ENCODE results near the gene DMXL1.
"Not testable (repeated sequence)": the region's sequence is repeated elsewhere in the genome, so short reads cannot be mapped to it uniquely, and the experiment has no call there.

Gene DMXL1

GRCh38 chr5:119088438-119088837, 17.6 kb downstream of the DMXL1 start:
- H3K4me3 ChIP-seq (ENCODE audit: low read length), result no peak overlapping the region
- no peak for TF ChIP-seq CTCF (conservative IDR thresholded peaks at IDR 0.05; ENCODE audit: low read length)
- no peak for DNase-seq (ENCODE audit: low read depth)

- TF ChIP-seq CTCF (conservative IDR thresholded peaks at IDR 0.05; ENCODE audit: low read length), result no peak
- H3K4me3 ChIP-seq (ENCODE audit: low read length), result no peak overlapping the region
- DNase-seq (ENCODE audit: low read depth), result no peak
These were observed 24.7 kb downstream of the DMXL1 start for GRCh38 chr5:119095611-119096010.

GRCh38 chr5:119105971-119106370, 35.1 kb downstream of the DMXL1 start:
- H3K4me3 ChIP-seq (ENCODE audit: low read length), result no peak overlapping the region
- TF ChIP-seq CTCF (conservative IDR thresholded peaks at IDR 0.05; ENCODE audit: low read length), result no peak
- no peak for DNase-seq (ENCODE audit: low read depth)

- no peak overlapping the region for H3K4me3 ChIP-seq (ENCODE audit: low read length)
- DNase-seq (ENCODE audit: low read depth), result no peak
- no peak for TF ChIP-seq CTCF (conservative IDR thresholded peaks at IDR 0.05; ENCODE audit: low read length)
These were observed 41.3 kb downstream of the DMXL1 start for GRCh38 chr5:119112151-119112550.

GRCh38 chr5:119117237-119117636, 46.4 kb downstream of the DMXL1 start:
- H3K4me3 ChIP-seq (ENCODE audit: low read length), result no peak overlapping the region
- TF ChIP-seq CTCF (conservative IDR thresholded peaks at IDR 0.05; ENCODE audit: low read length), result no peak
- no peak for DNase-seq (ENCODE audit: low read depth)

- H3K4me3 ChIP-seq (ENCODE audit: low read length), result no peak overlapping the region
- TF ChIP-seq CTCF (conservative IDR thresholded peaks at IDR 0.05; ENCODE audit: low read length), result no peak
- DNase-seq (ENCODE audit: low read depth), result no peak
These were observed 47.1 kb downstream of the DMXL1 start for GRCh38 chr5:119118000-119118399.

GRCh38 chr5:119120893-119121292, 50.0 kb downstream of the DMXL1 start:
- H3K4me3 ChIP-seq (ENCODE audit: low read length), result no peak overlapping the region
- no peak for DNase-seq (ENCODE audit: low read depth)
- no peak for TF ChIP-seq CTCF (conservative IDR thresholded peaks at IDR 0.05; ENCODE audit: low read length)

- H3K4me3 ChIP-seq (ENCODE audit: low read length); DNase-seq (ENCODE audit: low read depth): not testable (repeated sequence)
These were observed 51.6 kb downstream of the DMXL1 start for GRCh38 chr5:119122474-119122873.
